Pancreas (tissue), 10 donors: ENCODE measurements around the gene RTL1. TPM values are rescaled to one million over a fixed set of nuclear protein-coding genes. Genes with fewer than 3 reads are reported as not detected.

Experiments used
- ATAC-seq, 4 donors: fragments of 200-7000 bp; cut with Tn5 transposase; one replicate each; pipeline versions ENCODE4 v1.8.0 to v1.9.1; 2020; ENCODE audit warnings: mild to moderate bottlenecking in 4 of 4, moderate library complexity in 4 of 4
- DNase-seq, 6 donors: peaks; one replicate each; pipeline ENCODE4 v3.0.0-alpha.2; 2020
- FAIRE-seq: peaks from 2 replicates; lab custom pipeline; 2012; peaks lifted over from hg19 to GRCh38; lab: Jason Lieb, UNC
- H3K27ac ChIP-seq, 4 donors: fragments of 200-600 bp; sonication (generic); 1 replicate in 3 of 4; 2 replicates in 1 of 4; pipeline versions ENCODE4 v1.5.0 to v1.8.0; 2020
- H3K27me3 ChIP-seq, 4 donors: fragments of 200-600 bp; one replicate each; pipeline ENCODE4 v1.8.0; 2021
- H3K36me3 ChIP-seq, 3 donors: fragments of 200-600 bp; sonication (generic) in 1 of 3; one replicate each; pipeline versions ENCODE4 v1.5.0 to v1.8.0; 2020 to 2021
- H3K4me1 ChIP-seq, 3 donors: fragments of 200-600 bp; one replicate each; pipeline ENCODE4 v1.8.0; 2021
- H3K4me3 ChIP-seq, 4 donors: fragments of 200-600 bp; sonication (generic) in 2 of 4; one replicate each; pipeline versions ENCODE4 v1.5.0 to v1.8.0; 2020 to 2021
- H3K9me3 ChIP-seq, 4 donors: fragments of 200-600 bp; one replicate each; pipeline ENCODE4 v1.8.0; 2021
- CTCF ChIP-seq, 4 donors: fragments of 200-600 bp; sonication (generic) in 3 of 4; IDR thresholded peaks; one replicate each; pipeline versions ENCODE4 v1.5.0 to v1.8.0; 2021; ENCODE audit warnings: antibody characterized with exemption in 4 of 4
- WGBS, 2 donors: extraction: QIAGEN DNeasy Blood & Tissue Kit; methylation state at CpG; one replicate each; pipeline ENCODE4 v1.1.7; 2013; 5-methylcytosine and 5-hydroxymethylcytosine counted together
- intact Hi-C, 3 donors: fragments of 100-400 bp; cut with DNase I; formaldehyde crosslinking; loops; one replicate each; pipeline versions ENCODE4 v1.11.1 to v1.14.2; 2022
- polyA plus RNA-seq, 2 donors: library from polyadenylated mRNA; stranded (reverse); fragments of 200-250 nt; gene quantifications; one replicate each; pipeline ENCODE4 v1.2.3, GENCODE V29; 2013
- total RNA-seq, 6 donors: library from RNA; stranded (reverse); fragmentation: NEBNext Ultra II Directional in 4 of 6; extraction: Animal tissue kit (Norgen Biotek cat#: 25700) in 4 of 6; gene quantifications; one replicate each; pipeline versions ENCODE4 v1.2.1 to v1.2.4, GENCODE V29; 2021 to 2023
- donor health status: healthy with polysubstance abuse.
- donor health status: DM: no; HTN: no; CAD: no; lungs with moderate emphysema.
- donor health status: DM: no; HTN: no; CAD: no.
- donor health status: control.
- donor health status: control.
- donor health status: Bipolar disorder and iron deficiency.
- donor health status: DM: yes; HTN: yes; CAD: no.
- donor health status: DM: no; HTN: no; CAD: no.
- donor health status: DM: no; HTN: no; CAD: no.
- donor health status: DM: yes; HTN: yes; CAD: no.

Gene RTL1
- total and polyA plus RNA-seq, 8 donors, result 0.02 to 0.80 (median 0.03) TPM; not detected in 3

- H3K4me3 ChIP-seq, result no peak overlapping the region
- ATAC-seq (no peak), FAIRE-seq (no peak), DNase-seq (no peak)
- no peak overlapping the region for H3K27ac ChIP-seq
- no peaks in the 10 kb centered on the region for H3K27me3 ChIP-seq
- intact Hi-C loops, result no loop called here
- H3K36me3 ChIP-seq, result peaks cover 0 to 5% (median 0%) of the 10 kb centered on the region in 3 donors
- no peaks in the 10 kb centered on the region for H3K4me1 ChIP-seq
- no peak for TF ChIP-seq CTCF (IDR thresholded peaks at IDR 0.05)
- 75 to 78% methylated on average over 3 of the region's 3 CpGs for WGBS, 2 donors
- no peaks in the 10 kb centered on the region for H3K9me3 ChIP-seq
These were observed 11.1 kb upstream of the RTL1 start for GRCh38 chr14:100914597-100915021.

GRCh38 chr14:100911665-100912316 lies 8.3 kb upstream of the RTL1 start:
- no peaks in the 10 kb centered on the region for H3K9me3 ChIP-seq
- H3K4me3 ChIP-seq, result no peak overlapping the region
- ATAC-seq (no peak), DNase-seq (no peak), FAIRE-seq (no peak)
- intact Hi-C loops, result no loop called here
- 62 to 72% methylated on average over 8 of the region's 8 CpGs for WGBS, 2 donors
- H3K4me1 ChIP-seq, result no peaks in the 10 kb centered on the region
- H3K27ac ChIP-seq, result no peak overlapping the region
- TF ChIP-seq CTCF (IDR thresholded peaks at IDR 0.05), result no peak
- H3K36me3 ChIP-seq, result peaks cover 0 to 5% (median 0%) of the 10 kb centered on the region in 3 donors
- no peaks in the 10 kb centered on the region for H3K27me3 ChIP-seq

GRCh38 chr14:100910888-100911664 lies 7.6 kb upstream of the RTL1 start:
- H3K9me3 ChIP-seq, result no peaks in the 10 kb centered on the region
- H3K27me3 ChIP-seq, result no peaks in the 10 kb centered on the region
- H3K4me1 ChIP-seq, result no peaks in the 10 kb centered on the region
- H3K4me3 ChIP-seq, result no peak overlapping the region
- FAIRE-seq, result no peak
- no peak for ATAC-seq
- no peak for TF ChIP-seq CTCF (IDR thresholded peaks at IDR 0.05)
- intact Hi-C loops, result no loop called here
- peak in 1 of 6 donors; percentile 23 for DNase-seq
- no peak overlapping the region for H3K27ac ChIP-seq
- 80 to 89% methylated on average over 21 of the region's 21 CpGs for WGBS, 2 donors
- peaks cover 0 to 5% (median 0%) of the 10 kb centered on the region in 3 donors for H3K36me3 ChIP-seq

- H3K36me3 ChIP-seq, result peaks cover 0 to 5% (median 0%) of the 10 kb centered on the region in 3 donors
- 74 to 84% methylated on average over 9 of the region's 9 CpGs for WGBS, 2 donors
- FAIRE-seq (no peak), DNase-seq (peak in 1 of 6 donors; percentile 49), ATAC-seq (no peak)
- intact Hi-C loops, result no loop called here
- TF ChIP-seq CTCF (IDR thresholded peaks at IDR 0.05), result no peak
- H3K9me3 ChIP-seq, result no peaks in the 10 kb centered on the region
- H3K27ac ChIP-seq, result no peak overlapping the region
- H3K27me3 ChIP-seq, result no peaks in the 10 kb centered on the region
- no peaks in the 10 kb centered on the region for H3K4me1 ChIP-seq
- H3K4me3 ChIP-seq, result no peak overlapping the region
These were observed 5.9 kb upstream of the RTL1 start for GRCh38 chr14:100909439-100909838.
